Renal cortex interstitium (tissue), 11 donors: Measurements from ENCODE around the gene HEPH. TPM values are rescaled to one million over a fixed set of nuclear protein-coding genes. Genes with fewer than 3 reads are reported as not detected.
"Not testable (repeated sequence)": the region's sequence is repeated elsewhere in the genome, so short reads cannot be mapped to it uniquely, and the experiment has no call there.

ENCODE experiments used
- DNase-seq, 11 donors: peaks; one replicate each; pipeline ENCODE4 v3.0.0-alpha.2; 2013; ENCODE audit warnings: low read depth in 9 of 11, low spot score in 4 of 11; ENCODE audit errors: extremely low read depth in 1 of 11
- polyA plus RNA-seq, 3 donors: library from polyadenylated mRNA; unstranded; fragments of 120-200 nt; gene quantifications; one replicate each; pipeline ENCODE4 v1.2.1, GENCODE V29; 2013; ENCODE audit not compliant: insufficient read length in 3 of 3

HEPH gene
- polyA plus RNA-seq, 3 donors = 44.6 to 54.3 (median 53.1) TPM

DNA sequence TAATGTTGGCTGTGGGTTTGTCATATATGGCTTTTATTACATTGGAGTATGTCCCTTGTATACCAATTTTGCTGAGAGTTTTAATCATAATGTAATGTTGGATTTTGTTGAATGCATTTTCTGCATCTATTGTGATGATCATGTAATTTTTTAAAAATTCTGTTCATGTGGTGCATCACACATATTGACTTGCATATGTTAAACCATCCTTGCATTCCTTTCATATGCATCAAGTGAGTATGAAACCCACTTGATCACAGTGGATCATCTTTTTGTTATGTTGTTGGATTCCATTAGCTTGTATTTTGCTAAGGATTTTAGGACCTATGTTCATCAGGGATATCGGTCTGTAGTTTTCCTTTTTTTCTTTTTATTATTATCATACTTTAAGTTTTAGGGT is 12.1 kb downstream of the HEPH start:
- no peak for DNase-seq

GRCh38 chrX:66191563-66191962 is 27.5 kb downstream of the HEPH start:
- DNase-seq = no peak

GRCh38 chrX:66193821-66194220 is 29.8 kb downstream of the HEPH start:
- DNase-seq = no peak

DNA sequence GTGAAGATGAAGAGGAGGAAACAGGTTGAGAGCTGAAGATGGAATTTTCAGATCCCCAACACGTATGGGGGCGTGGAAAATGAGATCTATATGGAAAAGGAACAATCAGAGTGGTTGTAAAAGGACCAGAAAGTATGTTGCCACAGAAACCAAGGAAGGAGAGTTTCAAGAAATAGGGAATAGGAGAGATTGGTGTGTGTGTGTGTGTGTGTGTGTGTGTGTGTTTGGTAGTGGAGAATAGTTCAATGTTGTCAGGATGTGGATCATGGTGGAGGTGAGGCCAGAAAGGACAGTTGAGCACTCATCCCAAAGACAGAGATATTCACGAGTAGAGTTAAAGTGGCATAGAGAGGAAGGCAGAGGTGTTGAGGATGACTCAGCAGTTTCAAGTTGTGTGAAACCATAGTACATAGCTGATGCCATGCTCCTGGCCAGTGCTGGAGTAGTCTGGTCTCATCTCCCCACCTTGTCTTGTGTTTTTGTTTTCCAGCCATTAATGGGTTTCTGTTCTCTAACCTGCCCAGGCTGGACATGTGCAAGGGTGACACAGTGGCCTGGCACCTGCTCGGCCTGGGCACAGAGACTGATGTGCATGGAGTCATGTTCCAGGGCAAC is 36.1 kb downstream of the HEPH start:
- no peak for DNase-seq

GRCh38 chrX:66200855-66201795 is 37.1 kb downstream of the HEPH start:
- DNase-seq = peak in 1 of 11 donors; percentile 1

DNA sequence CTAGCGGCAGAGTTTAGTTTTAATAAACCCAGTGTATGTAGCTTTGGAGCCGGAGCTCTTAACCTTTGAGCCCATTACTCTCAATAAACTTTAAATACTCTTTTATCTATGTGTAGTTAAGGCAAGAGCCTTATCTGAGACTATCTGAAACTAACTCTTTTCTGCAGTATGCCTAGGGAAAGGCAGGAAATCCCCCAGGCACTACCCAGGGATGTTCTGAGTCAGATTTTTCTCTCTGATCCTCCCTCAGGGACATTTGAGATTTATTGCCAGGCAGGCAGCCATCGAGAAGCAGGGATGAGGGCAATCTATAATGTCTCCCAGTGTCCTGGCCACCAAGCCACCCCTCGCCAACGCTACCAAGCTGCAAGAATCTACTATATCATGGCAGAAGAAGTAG is 39.1 kb downstream of the HEPH start:
- DNase-seq = no peak

- DNase-seq = no peak
Measured at GRCh38 chrX:66221856-66222255, 57.8 kb downstream of the HEPH start.

DNA sequence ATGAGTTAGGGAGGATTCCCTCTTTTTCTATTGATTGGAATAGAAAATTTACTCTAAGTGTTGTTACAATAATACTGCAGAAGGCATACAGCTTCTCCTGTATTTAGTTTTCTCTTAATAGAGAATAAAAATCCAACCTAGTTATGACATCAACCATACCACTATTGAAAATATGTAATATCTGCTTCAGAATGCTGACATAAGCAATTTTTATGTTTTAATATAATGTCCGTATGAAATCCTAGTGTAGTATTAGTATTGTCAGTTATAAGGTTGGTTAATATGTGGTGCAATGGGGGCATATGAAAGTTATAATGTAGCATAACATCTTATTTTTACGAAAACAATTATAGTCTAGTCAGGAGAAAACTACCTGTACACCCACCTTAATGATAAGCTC is 68.2 kb downstream of the HEPH start:
- no peak for DNase-seq

GRCh38 chrX:66233209-66233608 is 69.2 kb downstream of the HEPH start:
- no peak for DNase-seq

GRCh38 chrX:66233904-66234303 is 69.9 kb downstream of the HEPH start:
- DNase-seq = not testable (repeated sequence)

GRCh38 chrX:66255359-66255967 is 91.4 kb downstream of the HEPH start:
- DNase-seq = no peak

GRCh38 chrX:66262807-66263206 is 98.8 kb downstream of the HEPH start:
- DNase-seq = no peak

Other genes with a start within 250 kb of the HEPH start
- gene VSIG4, start 124.2 kb upstream of the HEPH start, polyA plus RNA-seq = 1 to 10 TPM; 4.4 to 8.1 (median 6.7) TPM